ENCODE results near the gene INS.
"Not testable (repeated sequence)": the region's sequence is repeated elsewhere in the genome, so short reads cannot be mapped to it uniquely, and the experiment has no call there.

The INS gene

GRCh38 chr11:2180789-2181370 lies 19.9 kb upstream of the INS start:
- DNase-seq (ENCODE audit: low spot score), result no peak

GRCh38 chr11:2180347-2180746 lies 19.3 kb upstream of the INS start:
- DNase-seq (ENCODE audit: low spot score), result no peak

- no peak for DNase-seq (ENCODE audit: low spot score)
These were observed 18.5 kb upstream of the INS start for GRCh38 chr11:2179516-2179915.

DNA sequence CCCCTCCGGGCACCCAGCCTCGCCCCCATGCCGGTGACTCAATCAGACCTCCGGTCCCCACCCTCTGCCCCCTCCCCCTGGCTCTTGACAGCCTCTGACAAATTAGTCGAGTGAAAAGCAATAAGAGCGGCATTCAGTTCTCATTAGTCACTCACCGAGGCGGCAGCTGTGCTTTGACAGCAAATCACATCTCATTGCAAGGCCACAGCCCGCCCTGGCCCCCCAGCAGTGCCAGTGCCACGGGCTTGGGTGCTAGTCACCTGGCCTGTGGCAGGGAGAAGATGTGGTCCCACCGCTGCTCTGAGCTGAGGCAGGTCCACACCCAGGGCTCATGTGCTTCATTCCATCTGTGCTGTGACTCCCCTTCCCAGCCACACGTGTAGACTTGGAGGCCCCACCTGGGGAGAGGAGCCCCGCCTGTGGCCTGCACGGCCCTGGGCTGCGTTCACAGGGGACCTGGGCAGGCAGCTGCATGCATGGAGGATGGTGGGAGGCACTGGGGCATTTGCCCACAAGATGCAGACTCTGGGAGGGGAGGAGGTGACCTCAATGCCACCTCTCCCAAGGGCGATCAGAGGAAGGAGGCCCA lies 18.0 kb upstream of the INS start:
- DNase-seq (ENCODE audit: low spot score), result no peak

GRCh38 chr11:2178055-2178773 lies 17.2 kb upstream of the INS start:
- DNase-seq (ENCODE audit: low spot score), result not testable (repeated sequence)

DNA sequence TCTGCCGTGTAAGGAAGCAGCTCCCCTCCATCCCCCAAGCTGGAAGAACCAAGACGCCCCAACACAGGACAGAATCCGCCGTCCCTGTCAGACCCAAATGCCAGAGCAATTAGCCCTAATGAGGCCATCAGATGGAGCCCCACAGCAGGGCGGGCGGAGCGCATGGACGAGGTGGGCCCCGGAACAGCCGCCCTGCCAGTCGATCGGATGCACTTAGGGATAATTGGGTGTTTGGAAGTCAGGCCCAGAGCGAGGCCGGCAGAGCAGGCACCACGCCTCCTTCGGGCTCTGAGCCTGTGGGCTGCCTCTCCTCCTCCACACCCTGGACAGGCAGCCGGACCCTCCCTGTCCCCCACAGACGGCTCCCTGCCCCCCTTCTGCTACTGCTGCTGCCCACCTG lies 16.1 kb upstream of the INS start:
- DNase-seq (ENCODE audit: low spot score), result no peak

DNA sequence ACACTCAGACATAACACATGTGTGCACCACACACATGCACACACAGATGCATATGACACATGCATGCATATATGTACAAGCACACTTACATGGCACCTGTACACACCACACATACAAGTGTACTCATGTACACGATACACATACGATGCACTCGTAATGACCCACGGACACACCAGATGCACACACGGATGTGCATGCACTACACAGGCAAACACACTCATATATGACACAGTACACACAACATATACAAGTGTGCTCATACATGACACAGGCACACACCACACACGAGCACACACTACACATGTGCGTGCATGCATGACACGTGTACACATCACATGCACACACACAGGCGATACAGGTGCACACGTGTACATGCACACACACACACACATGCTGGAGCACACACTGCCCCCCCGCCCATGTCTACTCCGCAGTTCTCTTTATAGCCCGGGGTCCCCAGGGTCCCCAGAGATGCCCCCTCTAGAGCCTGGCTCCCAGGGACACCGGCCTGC lies 15.4 kb upstream of the INS start:
- no peak for DNase-seq (ENCODE audit: low spot score)

DNA sequence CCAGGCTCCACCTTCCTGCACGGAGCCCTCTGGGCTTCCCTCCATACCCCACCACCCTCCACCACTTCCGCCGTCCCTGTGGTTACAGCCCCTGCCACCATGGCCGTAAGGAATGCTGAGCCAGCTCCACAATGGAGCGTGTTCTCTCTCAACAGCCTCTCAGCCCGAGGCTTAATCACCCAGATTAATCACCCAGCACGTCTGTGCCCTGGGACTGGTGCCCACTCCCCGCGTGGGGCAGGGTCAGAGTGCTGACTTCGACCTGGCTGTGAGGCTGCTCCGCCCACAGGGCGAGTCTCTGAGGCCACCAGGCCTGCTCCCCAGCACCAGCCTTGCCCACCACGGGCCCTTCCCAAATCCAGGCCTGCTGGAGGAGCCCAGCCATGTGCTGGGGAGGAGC lies 14.7 kb upstream of the INS start:
- no peak for DNase-seq (ENCODE audit: low spot score)

GRCh38 chr11:2174361-2174760 lies 13.4 kb upstream of the INS start:
- DNase-seq (ENCODE audit: low spot score), result no peak

GRCh38 chr11:2173761-2174160 lies 12.8 kb upstream of the INS start:
- DNase-seq (ENCODE audit: low spot score), result no peak

DNA sequence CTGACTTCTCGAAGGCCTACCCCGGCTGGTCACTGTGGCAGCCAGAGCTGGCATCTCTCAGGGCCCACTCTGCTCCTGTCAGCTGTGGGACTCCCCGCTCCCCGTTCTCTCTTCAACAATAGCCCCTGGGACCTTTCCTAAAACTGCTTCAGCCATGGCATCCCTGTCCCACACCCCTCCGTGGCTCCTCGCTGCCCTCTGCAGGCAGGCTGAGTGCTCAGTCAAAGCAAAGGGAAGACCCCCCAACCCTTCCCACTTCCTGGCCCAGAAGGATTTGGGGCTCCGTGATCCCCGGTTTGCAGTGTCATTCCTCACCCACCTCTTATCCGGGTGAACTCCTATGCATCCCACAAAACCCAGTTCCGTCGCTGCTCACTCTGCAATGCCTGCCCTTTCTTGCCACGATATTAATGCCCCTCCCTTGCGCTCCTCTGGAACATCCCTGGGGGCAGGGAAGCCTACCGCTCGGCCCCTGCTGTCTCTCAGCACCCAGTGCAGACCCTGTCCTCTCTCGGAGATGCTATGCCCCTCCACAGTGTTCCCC lies 12.2 kb upstream of the INS start:
- no peak for DNase-seq (ENCODE audit: low spot score)

DNA sequence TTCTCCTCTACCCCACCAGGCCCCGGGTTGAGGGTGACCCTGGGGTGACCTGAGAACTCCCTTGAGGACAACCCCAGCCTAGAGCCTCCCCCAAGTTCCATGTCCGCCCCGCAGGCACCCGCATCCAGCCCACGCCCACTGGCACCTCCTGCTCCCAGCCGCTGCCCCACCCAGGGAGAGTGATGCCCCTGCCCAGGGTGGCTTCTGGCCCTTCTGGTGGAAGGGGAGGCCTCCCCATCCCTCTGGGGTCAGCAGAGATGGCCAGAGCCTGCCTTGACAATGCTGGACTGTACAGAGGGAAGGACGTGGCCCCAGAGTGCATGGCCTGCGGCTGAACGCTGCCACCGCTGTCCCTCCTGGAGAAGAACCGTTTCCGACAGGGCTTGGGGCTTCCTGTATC lies 11.7 kb upstream of the INS start:
- no peak for DNase-seq (ENCODE audit: low spot score)

DNA sequence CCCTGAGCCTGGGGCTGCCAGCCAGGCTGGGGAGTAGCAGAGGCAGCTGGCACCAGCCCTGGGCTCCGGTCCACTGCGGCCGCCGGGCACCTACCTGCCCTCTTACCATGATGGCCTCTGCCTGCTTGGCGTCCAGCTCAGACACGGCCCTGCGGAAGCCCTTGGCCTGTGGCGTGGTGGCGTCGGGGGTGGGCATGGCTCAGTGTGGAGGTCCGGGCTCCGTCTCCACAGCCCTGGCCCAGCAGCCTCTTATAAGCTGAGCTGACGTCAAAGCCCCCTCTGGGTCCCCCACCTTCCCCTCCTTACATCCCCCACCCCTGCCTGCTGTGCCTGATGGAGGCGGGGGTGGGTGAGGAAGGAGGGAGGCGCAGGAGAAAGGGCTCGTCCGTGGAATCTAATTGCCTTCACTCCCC lies 10.6 kb upstream of the INS start, which contains the start of gene TH:
Gene TH, minus strand, starts transcription at position 225 of the 413 bp plus-strand sequence. Its CDS starts 29 bp downstream, at position 196.
- DNase-seq (ENCODE audit: low spot score), result no peak

DNA sequence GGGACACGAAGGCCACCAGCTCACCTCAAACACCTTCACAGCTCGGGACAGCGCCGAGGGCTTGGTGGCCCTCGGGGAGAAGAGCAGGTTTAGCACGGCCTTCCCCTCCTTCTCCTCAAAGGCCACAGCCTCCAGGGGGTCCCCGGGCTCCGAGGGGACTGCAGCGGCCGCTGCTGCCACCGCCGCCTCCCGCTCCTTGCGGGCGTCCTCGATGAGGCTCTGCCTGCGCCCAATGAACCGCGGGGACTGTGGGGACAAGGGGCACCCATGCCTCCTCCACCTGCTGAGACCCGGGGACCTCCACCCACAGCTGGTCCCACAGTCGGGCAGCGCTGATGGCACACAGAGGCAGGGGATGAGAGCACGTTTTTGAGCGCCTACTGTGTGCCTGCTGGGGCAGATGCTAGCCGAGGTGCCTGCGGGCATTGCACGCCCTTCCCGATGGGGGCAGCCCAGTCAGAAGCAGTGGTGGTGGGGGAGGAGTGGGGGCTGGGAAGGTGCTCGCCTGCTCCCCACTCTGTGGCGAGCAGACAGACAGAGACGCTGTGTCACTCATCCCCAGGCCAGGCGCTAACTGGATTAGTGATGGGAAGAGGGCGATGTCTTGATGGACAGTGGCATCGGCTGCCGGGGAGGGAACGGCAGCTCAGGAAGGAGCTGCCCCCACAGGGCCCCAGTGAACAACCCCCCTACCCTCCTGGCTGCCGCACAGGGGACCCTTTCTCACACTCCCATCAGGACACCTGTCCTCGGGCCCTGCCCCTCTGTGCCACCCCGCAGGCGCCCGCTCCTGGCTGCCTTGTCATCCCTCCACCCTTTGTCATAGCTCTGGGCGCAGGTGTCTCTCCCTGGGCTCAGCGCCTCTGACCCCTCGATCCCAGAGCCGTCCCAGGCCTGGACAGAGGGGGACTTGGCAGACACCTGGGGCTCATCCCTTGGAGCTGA lies 8.9 kb upstream of the INS start:
- DNase-seq (ENCODE audit: low spot score), result no peak

DNA sequence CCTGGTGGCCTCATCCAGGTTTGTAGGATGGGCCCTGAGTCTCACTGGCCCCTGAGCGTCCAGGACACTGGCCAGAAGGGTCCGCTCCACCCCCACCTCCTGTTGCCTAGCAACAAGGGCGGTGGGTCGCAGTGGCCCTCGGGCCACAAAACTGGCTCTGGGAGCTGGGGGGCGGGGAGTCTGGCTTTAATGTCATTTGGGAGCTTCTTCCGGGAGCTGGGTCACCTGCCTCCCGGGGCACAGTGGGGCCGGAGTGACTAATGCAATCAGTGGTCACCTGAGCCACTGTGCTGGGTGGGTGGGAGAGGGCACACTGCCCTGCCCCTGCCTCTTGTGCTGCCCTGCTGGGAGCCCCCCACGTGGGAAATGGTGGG lies 8.0 kb upstream of the INS start:
- DNase-seq (ENCODE audit: low spot score), result no peak

- no peak for DNase-seq (ENCODE audit: low spot score)
These were observed 7.4 kb upstream of the INS start for GRCh38 chr11:2168286-2169004.

GRCh38 chr11:2167141-2168045 lies 6.4 kb upstream of the INS start:
- DNase-seq (ENCODE audit: low spot score), result no peak

DNA sequence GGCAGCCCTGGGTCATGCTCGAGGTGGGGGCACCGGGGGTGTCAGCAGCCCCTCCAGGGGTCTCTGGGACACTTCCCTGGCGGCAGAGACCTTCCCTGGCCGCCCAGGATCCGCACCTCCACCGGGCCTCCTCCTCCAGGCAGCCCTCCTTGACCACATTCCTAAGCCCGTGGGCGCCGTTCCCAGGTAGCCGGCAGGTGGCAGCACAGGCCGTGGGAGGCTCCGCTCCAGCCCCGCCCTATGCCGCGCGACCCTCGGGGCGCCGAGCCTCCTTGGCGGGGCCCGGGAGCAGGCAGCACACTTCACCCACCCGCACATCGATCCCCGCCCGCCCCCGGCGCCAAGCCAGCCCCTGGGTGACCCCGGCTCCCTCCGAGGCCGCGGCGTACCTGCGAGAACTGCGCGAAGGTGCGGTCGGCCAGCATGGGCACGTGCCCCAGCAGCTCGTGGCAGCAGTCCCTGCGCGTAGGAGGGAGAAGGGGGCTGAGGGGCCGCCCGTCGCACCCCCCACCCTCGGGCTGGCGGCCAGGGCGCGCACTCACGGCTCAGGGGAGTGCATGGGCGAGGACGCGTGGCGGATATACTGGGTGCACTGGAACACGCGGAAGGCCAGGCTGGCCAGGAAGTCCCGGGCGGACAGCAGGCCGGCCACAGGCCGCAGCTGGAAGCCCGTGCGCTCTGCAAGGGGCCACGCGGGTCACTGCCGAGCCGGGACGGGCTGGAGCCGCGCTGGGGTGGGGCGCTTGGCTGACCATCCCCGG lies 5.3 kb upstream of the INS start:
- DNase-seq (ENCODE audit: low spot score), result peak; percentile 12

DNA sequence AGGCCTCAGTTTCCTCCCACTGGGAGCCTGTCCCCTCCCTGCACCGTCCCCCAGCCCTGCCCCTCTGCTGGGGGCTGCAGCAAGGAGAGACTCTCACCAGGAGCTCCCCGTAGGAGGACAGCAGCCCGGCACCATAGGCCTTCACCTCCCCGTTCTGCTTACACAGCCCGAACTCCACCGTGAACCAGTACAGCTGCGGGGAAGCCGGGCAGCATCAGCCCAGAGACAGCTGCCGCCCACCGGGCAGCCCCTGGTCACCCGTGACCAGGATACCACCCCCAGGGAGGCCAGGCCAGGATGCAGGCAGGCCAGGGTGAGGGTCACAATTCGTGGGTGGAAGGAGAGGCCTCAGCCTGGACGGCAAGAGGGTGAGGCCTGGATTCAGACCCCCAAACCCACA lies 4.6 kb upstream of the INS start:
- DNase-seq (ENCODE audit: low spot score), result no peak

Measured in CD4-positive, alpha-beta T cell treated with Interleukin-6 at 100 ng/mL for 8 hours (primary cell).